DMS153 treated with DMSO at 0.1 percent for 48 hours (cell line): ENCODE measurements around the gene BCDIN3D.

ENCODE experiments used
- DNase-seq: peaks from one replicate; lab custom pipeline; 2025; ENCODE audit not compliant: unreplicated experiment; lab: John Stamatoyannopoulos, UW

Gene BCDIN3D

GRCh38 chr12:49823350-49823749 is 19.6 kb downstream of the BCDIN3D start:
- no peak for DNase-seq

GRCh38 chr12:49821373-49822287 is 21.3 kb downstream of the BCDIN3D start:
- no peak for DNase-seq

DNA sequence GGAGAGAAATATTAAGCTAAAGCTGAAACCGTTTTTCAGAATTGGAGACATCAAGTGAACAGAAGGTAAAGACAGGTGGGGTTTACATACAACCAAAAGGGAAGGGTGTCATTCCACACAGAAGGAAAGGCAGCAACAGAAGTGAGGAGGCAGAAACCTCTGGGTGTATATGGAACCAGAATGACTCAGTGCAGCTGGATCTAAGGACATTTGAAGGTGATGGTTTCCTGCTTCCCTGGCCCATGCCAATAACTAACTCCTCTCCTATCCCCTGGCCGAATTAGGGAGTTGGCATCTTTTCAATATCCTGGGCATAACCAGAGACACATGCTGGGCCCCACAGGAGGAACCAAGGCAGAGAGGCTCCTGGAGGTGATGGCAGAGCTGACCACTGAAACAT is 23.1 kb downstream of the BCDIN3D start:
- DNase-seq = no peak

- DNase-seq = no peak
Observed at GRCh38 chr12:49818241-49818895, 24.5 kb downstream of the BCDIN3D start.

DNA sequence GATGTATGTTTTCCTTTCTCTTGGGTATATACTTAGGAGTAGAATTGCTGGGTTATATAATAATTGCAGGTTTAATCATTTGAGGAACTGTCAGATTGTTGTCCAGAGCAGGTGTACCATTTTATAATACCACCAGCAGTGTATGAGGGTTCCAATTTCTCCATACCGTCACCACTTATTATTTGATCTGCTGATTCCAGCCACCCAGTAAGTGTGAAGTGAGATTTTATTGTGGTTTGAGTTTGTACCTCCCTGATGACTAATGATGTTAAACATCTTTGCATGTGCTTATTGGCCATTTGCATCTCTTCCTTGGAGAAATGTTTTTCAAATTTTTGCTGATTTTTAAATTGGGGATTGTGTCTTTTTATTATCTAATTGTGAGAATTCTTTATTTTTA is 29.8 kb downstream of the BCDIN3D start:
- no peak for DNase-seq

DNA sequence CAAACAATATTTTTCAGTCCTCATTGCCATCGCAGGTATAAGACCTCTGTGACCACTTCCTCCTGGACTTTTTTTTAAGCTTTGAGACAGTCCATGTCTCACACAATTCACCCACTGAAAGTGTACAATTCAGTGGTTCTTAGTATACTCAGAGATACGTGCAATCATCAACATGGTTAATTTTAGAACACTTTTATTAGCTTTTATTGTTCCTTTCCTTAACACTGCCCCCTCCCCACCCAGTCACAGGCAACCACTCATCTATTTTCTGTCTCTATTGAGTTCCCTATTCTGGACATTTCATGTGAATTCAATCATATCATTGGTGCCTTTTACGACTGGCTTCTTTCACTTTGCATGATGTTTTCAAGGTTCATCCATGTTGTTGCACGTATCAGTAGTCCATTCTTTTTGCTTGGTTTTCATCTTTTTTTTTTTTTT is 30.9 kb downstream of the BCDIN3D start:
- DNase-seq = no peak

GRCh38 chr12:49811136-49811535 is 31.8 kb downstream of the BCDIN3D start:
- no peak for DNase-seq

- DNase-seq = no peak
Observed at GRCh38 chr12:49809906-49810389, 33.0 kb downstream of the BCDIN3D start.

DNA sequence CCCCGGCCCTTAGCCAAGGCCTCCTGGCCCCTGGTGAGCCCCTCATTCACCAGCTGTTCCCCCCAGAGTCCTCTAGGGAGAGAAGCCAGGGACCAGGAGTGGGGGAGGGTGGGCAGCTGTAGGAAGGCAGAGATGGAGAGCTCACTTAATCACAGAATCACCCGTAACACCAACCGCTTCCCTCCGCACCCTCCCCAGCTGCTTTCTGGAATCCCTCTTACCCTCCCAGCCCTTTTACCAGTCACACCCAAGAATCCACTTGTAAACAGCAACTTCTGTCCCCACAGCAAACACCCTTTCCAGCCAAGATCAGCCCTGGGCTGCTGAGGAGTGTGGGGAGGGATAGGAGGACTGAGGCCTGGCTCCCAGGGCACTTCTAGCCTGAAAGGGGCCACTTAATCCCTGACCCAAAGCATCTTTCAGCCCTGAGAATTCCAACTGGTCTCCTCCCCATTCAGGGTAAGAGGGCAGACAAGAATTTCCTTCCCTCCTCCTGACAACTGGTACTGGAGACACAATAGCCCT is 33.5 kb downstream of the BCDIN3D start:
- no peak for DNase-seq

GRCh38 chr12:49808686-49809380 is 34.1 kb downstream of the BCDIN3D start:
- DNase-seq = no peak

DNA sequence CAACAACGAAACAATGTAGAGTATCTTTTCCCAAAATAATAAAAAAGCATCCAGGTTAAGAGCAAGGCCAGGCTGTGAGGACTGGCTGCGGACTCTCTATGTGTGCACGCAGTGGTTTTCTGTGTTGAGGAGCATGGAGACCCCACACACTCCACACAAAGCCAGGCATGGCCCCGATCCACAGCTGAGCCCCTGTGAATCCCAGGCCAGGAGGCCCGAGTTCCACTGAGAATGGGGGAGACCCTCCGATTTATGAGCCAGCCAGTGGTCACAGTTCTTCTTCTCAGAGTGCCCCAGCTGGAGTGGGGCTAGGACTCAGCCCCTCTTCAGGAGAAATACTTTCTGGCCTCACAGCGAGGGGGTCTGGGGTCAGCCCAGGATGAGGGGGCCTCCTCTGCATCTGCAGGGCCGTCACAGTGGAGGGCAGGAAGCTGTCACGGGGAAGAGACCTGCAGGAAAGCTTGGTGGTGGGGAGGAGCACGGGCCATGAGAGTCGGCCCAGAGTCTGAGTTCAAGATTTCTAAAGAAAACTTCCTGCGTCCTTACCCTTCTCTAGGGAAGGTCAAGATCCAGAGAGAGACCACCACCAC is 34.8 kb downstream of the BCDIN3D start:
- no peak for DNase-seq

DNA sequence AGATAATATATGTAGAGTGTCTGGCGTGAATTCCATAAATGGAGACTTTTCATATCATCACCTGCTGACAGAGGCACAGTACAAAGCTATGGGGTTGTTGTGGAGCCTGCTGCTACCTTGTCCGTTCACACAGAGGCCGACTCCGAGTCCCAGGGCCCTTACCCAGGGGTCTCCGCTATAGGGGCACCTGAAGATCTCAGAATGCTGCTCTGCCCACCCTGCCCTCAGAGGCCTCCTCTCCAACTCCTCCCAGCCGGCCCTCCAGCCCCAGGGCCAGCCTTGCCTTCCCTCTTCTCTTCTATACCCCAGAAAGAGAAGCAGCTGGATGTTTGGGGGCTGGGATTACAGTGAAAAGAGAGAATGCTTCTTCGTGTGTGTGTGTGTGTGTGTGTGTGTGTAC is 36.0 kb downstream of the BCDIN3D start:
- no peak for DNase-seq

GRCh38 chr12:49806321-49806813 is 36.5 kb downstream of the BCDIN3D start:
- DNase-seq = no peak

DNA sequence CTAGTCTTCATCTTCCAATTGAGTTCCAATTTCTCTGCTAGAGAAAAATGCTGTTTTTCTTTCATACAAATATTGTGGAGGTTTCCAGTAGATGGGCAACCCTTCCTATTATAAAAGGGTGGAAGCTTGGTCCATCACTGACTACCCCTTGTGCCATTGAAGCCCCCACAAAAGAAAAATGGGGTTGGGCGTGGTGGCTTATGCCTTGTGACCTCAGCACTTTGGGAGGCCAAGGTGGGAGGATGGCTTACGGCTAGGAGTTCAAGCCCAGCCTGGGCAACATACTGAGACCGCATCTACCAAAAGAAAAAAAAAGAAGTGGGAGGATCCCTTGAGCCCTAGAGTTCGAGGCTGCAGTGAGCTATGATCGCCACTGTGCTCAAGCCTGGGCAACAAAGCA is 37.5 kb downstream of the BCDIN3D start:
- no peak for DNase-seq

GRCh38 chr12:49804821-49805220 is 38.1 kb downstream of the BCDIN3D start:
- DNase-seq = no peak

DNA sequence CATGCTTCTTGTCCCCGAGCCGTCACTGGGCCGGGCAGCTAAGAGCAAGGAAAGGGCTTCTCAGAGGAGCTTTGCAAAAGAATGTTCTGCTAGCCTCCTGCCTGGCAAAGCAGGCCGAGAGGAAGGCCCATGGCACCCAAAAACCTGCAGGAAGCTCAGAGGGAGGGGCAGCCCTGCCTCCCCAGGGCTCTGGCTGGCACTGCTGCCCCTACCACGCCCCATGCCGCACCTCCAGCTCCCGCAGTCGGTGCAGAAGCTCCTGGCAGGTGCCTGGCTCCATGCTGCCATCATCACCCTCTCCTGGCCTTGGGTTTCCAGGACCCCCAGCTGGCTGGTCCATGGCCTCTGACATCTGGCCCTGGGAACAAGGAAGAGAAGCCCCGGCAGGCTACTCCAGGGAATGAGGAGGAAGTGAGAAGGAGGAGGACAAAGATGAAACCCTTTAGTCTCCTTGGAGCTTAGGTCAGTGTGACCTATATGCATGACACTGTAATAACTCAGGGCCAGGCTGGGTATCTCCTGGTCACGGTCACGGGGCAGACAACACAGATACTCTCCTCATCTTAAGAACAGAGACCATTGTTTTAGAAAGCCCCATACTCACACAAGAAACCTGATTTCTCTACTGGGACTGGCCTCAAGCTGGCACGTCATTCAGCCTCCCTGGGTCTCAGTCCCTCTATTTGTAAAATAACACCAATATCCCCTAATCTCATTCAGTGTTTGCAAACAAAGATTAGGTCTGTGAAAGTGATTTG is 39.0 kb downstream of the BCDIN3D start:
- DNase-seq = no peak

DNA sequence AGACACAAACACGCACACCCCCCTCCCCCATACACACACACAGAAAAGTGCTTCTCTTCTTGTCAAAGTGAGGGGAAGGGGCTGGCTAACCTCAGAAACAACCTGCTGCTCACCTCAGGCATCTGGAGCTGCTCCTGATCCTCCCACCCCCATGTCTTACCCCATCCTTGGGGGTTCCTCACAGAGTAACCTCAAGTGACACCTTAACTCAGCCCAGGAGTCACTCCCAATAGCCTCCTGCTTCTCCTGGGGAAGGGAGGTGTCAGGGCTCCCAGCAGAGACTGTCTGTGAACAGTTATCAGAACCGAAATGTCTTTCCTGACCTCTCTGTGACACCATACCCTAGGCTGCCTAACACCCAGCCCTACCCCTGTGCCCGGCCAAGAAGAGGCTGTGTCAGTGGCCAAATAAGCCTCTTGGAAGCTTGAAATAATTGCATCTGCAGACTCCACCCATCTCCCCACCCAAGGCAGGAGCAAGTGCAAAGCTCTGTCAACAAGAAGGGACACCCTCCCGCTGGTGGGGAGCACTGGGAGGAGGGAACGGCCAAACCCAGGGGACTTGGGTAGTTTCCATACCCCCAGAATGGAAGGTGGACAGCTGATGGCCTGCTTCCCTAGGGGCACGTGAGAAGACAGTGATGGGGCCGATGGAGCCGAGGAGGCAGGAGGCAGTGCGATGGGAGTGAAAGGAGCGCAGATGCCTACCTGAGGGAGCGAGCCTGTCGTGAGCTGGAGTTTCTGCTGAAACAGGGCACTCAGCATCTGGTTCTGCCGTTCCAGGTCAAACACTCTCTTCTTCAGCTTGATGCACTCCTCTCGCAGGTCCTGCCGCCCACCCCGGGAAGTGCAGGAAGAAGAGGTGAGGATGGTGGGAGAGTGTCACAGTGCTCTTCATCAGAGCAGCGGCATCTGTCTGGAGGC is 41.5 kb downstream of the BCDIN3D start:
- DNase-seq = no peak

DNA sequence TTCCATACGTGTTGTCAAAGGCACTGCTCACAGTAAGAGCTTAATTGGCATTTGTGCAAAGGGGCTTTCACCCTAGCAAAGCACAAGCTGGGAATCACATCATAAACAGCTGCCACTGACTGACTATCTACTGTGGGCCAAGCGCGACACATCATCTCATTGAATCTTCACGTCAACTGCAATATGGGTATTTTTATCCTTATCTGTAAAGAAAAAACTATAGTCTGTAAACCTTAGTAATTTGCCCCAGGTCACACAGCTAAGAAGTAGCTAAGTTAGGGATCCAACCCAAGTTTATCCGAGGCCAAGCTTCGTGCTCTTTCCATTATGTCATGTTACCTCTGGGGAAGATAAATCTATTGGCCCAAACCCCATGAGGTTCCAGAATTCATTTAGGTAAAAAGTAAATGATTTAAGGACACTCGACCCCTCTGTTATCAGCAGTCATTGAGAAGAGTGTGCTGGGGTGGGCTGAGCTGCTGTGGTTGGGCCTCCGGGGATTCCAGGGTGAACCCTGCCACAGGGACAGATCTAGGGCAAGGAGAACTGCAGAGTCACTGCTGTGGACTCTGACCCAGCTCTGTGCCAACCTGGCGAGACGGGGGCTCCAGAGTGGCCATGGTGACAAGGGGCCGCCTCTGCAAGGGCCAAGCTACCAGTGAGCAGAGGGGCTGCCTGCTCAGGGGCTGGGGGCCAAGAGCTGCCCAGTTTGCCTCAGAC is 42.3 kb downstream of the BCDIN3D start:
- DNase-seq = no peak
